ENCODE measurements around the gene TMEM94. TPM values are rescaled to one million over a fixed set of nuclear protein-coding genes. Genes with fewer than 3 reads are reported as not detected.
A peak's percentile ranks its signal among the peaks of the same experiment; 100 is the strongest.

The TMEM94 gene
- total and polyA plus RNA-seq, 2 of the 8 experiments (the other 6 are each of a cell fraction or from before 2014, with no cell fraction given) = 54.8 to 69.9 TPM

DNA sequence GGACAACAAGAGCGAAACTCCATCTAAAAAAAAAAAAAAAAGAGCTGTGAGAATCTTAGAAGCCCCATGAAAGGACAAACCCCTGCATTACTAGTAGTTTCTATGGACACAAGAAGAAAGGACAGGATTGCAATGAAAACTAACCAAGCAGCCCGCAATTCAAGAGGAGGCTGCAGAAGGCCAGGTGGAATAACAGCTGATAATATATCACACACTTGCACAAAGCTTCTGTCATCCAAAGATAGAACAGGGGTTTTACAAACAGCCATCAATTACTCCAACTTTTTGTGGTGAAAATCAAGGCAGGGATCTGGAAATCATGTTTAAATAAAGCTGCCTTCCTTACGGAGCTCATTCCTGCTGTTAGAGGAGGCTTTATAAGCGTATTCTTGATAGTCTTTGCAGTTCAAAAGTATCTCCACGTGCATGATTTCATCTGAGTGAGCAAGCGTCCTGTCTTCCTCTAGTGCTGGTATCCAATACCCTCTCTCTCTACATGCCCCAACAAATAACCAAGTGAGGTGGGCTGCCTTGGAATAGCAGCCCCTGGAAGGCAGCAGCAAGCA is 23.1 kb upstream of the TMEM94 start:
- Histone ChIP-seq H2AFZ (ENCODE audit: low read length) (peak overlapping the region; percentile 17; the same call in 1 of the 2 replicates), H2BK15ac (ENCODE audit: low read length) (no peak overlapping the region), H3K23ac (ENCODE audit: insufficient read length) (no peak overlapping the region), H3K18ac (ENCODE audit: extremely low read depth, low read length) (no peak overlapping the region), H3K79me1 (ENCODE audit: low read depth, low read length) (no peaks in the 10 kb centered on the region), H3K4ac (replicated peaks; ENCODE audit: insufficient read length, low read depth, low read length) (no peak overlapping the region), H4K20me1 (replicated peaks in 1 of 2; ENCODE audit: control insufficient read depth in 1 of 2, insufficient read depth in 2 of 2, low read length in 2 of 2) (no peaks in the 10 kb centered on the region), H2BK120ac (replicated peaks; ENCODE audit: low read depth, low read length) (no peak overlapping the region), H3K4me2 (ENCODE audit: insufficient read depth in 1 of 2, low read depth in 2 of 2, low read length in 2 of 2) (no peak overlapping the region), H3K14ac (ENCODE audit: insufficient read length) (no peak overlapping the region), H2BK20ac (ENCODE audit: low read length) (no peak overlapping the region), H3K4me3 (ENCODE audit: extremely low read depth in 1 of 4, insufficient read depth in 2 of 4, low read depth in 3 of 4, low read length in 4 of 4) (no peak overlapping the region), H3K79me2 (ENCODE audit: control insufficient read depth in 1 of 2, insufficient read depth in 2 of 2, low read length in 2 of 2) (no peaks in the 10 kb centered on the region), H2BK5ac (ENCODE audit: low read depth, low read length) (no peak overlapping the region), H4K91ac (replicated peaks; ENCODE audit: insufficient read length, low read length) (no peak overlapping the region), H3K9ac (replicated peaks in 1 of 4; ENCODE audit: extremely low read depth in 1 of 4, low read depth in 3 of 4, low read length in 3 of 4) (peak overlapping the region in 1 of 4 experiments; percentile 9; a peak in 1 of 7 replicates), H4K5ac (ENCODE audit: insufficient read length, low read depth, low read length) (no peak overlapping the region), H3K23me2 (ENCODE audit: low read depth, low read length) (no peaks in the 10 kb centered on the region), H4K8ac (ENCODE audit: extremely low read depth, insufficient read depth, low read length) (no peak overlapping the region), H3K4me1 (replicated peaks in 1 of 4; ENCODE audit: control insufficient read depth in 3 of 4, insufficient read depth in 4 of 4, low read length in 3 of 4) (no peaks in the 10 kb centered on the region), H3K27ac (ENCODE audit: low read depth, low read length) (no peak overlapping the region), H2BK12ac (ENCODE audit: low read depth, low read length) (no peak overlapping the region), H3K36me3 (ENCODE audit: control insufficient read depth in 2 of 4, insufficient read depth in 4 of 4, low read length in 3 of 4) (no peaks in the 10 kb centered on the region), H3K9me3 (ENCODE audit: insufficient read depth in 2 of 2, low read depth in 1 of 2, low read length in 1 of 2) (no peaks in the 10 kb centered on the region), H3K56ac (replicated peaks; ENCODE audit: insufficient read length, low read depth, low read length) (no peak overlapping the region), H3K27me3 (replicated peaks in 1 of 4; ENCODE audit: control insufficient read depth in 3 of 4, extremely low read depth in 1 of 4, insufficient read depth in 3 of 4, low read length in 3 of 4) (no peaks in the 10 kb centered on the region), H2AK5ac (ENCODE audit: low read depth, low read length) (no peak overlapping the region)
- ChIA-PET CTCF (ENCODE audit: partially characterized antibody) (interaction anchor here (0.6 to 1.5 kb wide), 4 partner anchors 10 to 168 kb away, joined by 3 to 5 read pairs (median 4); no protein-coding TSS in a partner anchor), POLR2A (ENCODE audit: partially characterized antibody) (no interaction called here)
- FAIRE-seq (no peak), DNase-seq (ENCODE audit: low read depth in 1 of 2, low spot score in 2 of 2) (no peak)
- whole genome bisulfite sequencing, 2 experiments (ENCODE audit: extremely low coverage in 1 of 2, insufficient coverage in 1 of 2, insufficient read length in 1 of 2, insufficient replicate concordance in 2 of 2, low coverage in 1 of 2, low lambda C conversion rate in 2 of 2, missing lambda C conversion rate in 1 of 2) = 80% methylated on average over 6 of the region's 6 CpGs; no CpG with 5 or more reads in 1 of the 2 experiments
- TF ChIP-seq NANOG (IDR thresholded peaks at IDR 0.05; ENCODE audit: insufficient read depth, low read depth, low read length, poor library complexity, severe bottlenecking) = no peak
- TF ChIP-seq TEAD4 (IDR thresholded peaks at IDR 0.05; ENCODE audit: low read depth, low read length) = no peak
- no peak for TF ChIP-seq CTBP2 (IDR thresholded peaks at IDR 0.05; ENCODE audit: borderline replicate concordance, insufficient read depth, insufficient read length, low read length)
- no peak for TF ChIP-seq PHF8 (conservative IDR thresholded peaks at IDR 0.05; ENCODE audit: low read depth, low read length)
- TF ChIP-seq EZH2 (IDR thresholded peaks at IDR 0.05; ENCODE audit: low read depth, low read length, severe bottlenecking) = no peak
- TF ChIP-seq BRCA1 (IDR thresholded peaks at IDR 0.05; ENCODE audit: low read depth, low read length) = no peak
- TF ChIP-seq CBX8 (IDR thresholded peaks at IDR 0.05; ENCODE audit: borderline replicate concordance, low read depth, low read length) = no peak
- no peak for TF ChIP-seq JUND (IDR thresholded peaks at IDR 0.05; ENCODE audit: low read length)
- TF ChIP-seq BCL11A (IDR thresholded peaks at IDR 0.05; ENCODE audit: low read depth in 2 of 2, low read length in 2 of 2) = no peak
- TF ChIP-seq POLR2A (IDR thresholded peaks at IDR 0.05; ENCODE audit: control extremely low read depth in 1 of 2, low read depth in 2 of 2, low read length in 2 of 2) = no peak
- TF ChIP-seq SP2 (IDR thresholded peaks at IDR 0.05; ENCODE audit: low read length) = no peak
- TF ChIP-seq, protein P1, sequence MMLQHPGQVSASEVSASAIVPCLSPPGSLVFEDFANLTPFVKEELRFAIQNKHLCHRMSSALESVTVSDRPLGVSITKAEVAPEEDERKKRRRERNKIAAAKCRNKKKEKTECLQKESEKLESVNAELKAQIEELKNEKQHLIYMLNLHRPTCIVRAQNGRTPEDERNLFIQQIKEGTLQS (IDR thresholded peaks at IDR 0.05; ENCODE audit: insufficient read depth, low read depth, low read length) = no peak

Measured in H1 (cell line).